ENCODE results near the gene AARS1. TPM values are rescaled to one million over a fixed set of nuclear protein-coding genes. Genes with fewer than 3 reads are reported as not detected.

AARS1 gene
- polyA plus RNA-seq, 1 of the 3 experiments (the other 2 are of a cell fraction): 70.5 TPM

- H3K27ac ChIP-seq (ENCODE audit: low read depth in 2 of 2, low read length in 1 of 2): no peak overlapping the region
- peaks cover 13% of the 10 kb centered on the region for H4K20me1 ChIP-seq (ENCODE audit: insufficient read depth)
- TF ChIP-seq EP300 (IDR thresholded peaks at IDR 0.05; ENCODE audit: borderline replicate concordance in 1 of 2, low read depth in 1 of 2, low read length in 1 of 2) (no peak), SMC3 (IDR thresholded peaks at IDR 0.05; ENCODE audit: low read depth, low read length) (no peak), NRF1 (IDR thresholded peaks at IDR 0.05; ENCODE audit: low read depth, low read length) (no peak), PBX3 (IDR thresholded peaks at IDR 0.05) (no peak)
- ChIA-PET POLR2A (no interaction called here), CTCF (interaction anchor here (2.3 to 10.1 kb wide), 4 partner anchors 8 to 31 kb away, joined by 8 to 76 read pairs (median 27); no protein-coding TSS in a partner anchor)
- no peak overlapping the region for H3K4me3 ChIP-seq (ENCODE audit: low read depth in 2 of 2, low read length in 1 of 2)
- no peak overlapping the region for H2AFZ ChIP-seq (ENCODE audit: low read depth)
- no peaks in the 10 kb centered on the region for H3K9me2 ChIP-seq
- H3K27me3 ChIP-seq (ENCODE audit: insufficient read depth): no peaks in the 10 kb centered on the region
- H3K9me3 ChIP-seq: no peaks in the 10 kb centered on the region
- H3F3A ChIP-seq (replicated peaks; ENCODE audit: insufficient read depth): peaks cover 21% of the 10 kb centered on the region
- DNase-seq: no peak
- over 99% methylated on average over 11 of the region's 12 CpGs for WGBS (ENCODE audit: low lambda C conversion rate)
- H3K4me1 ChIP-seq (ENCODE audit: control insufficient read depth in 1 of 2, insufficient read depth in 2 of 2, low read depth in 1 of 2, low read length in 1 of 2): peaks cover 0 to 3% of the 10 kb centered on the region in 2 experiments; a peak in 2 of 4 replicates
- H3K9ac ChIP-seq: no peak overlapping the region
- peaks cover 44 to 64% of the 10 kb centered on the region in 2 experiments for H3K36me3 ChIP-seq (replicated peaks in 1 of 2; ENCODE audit: control insufficient read depth in 1 of 2, insufficient read depth in 2 of 2, low read length in 1 of 2)
- no peak overlapping the region for H3K4me2 ChIP-seq
- H3K79me2 ChIP-seq (ENCODE audit: insufficient read depth): peaks cover 13% of the 10 kb centered on the region
These were observed 34.4 kb downstream of the AARS1 start for GRCh38 chr16:70254965-70255286.

- ChIA-PET CTCF (interaction anchor here (0.7 to 10.1 kb wide), 6 partner anchors 9 to 31 kb away, joined by 3 to 76 read pairs (median 10); no protein-coding TSS in a partner anchor), POLR2A (no interaction called here)
- Histone ChIP-seq H3F3A (replicated peaks; ENCODE audit: insufficient read depth) (peaks cover 21% of the 10 kb centered on the region), H3K4me2 (no peak overlapping the region), H3K36me3 (replicated peaks in 1 of 2; ENCODE audit: control insufficient read depth in 1 of 2, insufficient read depth in 2 of 2, low read length in 1 of 2) (peaks cover 47 to 63% of the 10 kb centered on the region in 2 experiments), H3K4me3 (ENCODE audit: low read depth in 2 of 2, low read length in 1 of 2) (no peak overlapping the region), H3K27me3 (ENCODE audit: insufficient read depth) (no peaks in the 10 kb centered on the region), H3K9ac (no peak overlapping the region), H3K9me3 (no peaks in the 10 kb centered on the region), H3K9me2 (no peaks in the 10 kb centered on the region), H3K27ac (ENCODE audit: low read depth in 2 of 2, low read length in 1 of 2) (no peak overlapping the region), H3K79me2 (ENCODE audit: insufficient read depth) (peaks cover 18% of the 10 kb centered on the region), H4K20me1 (ENCODE audit: insufficient read depth) (peaks cover 17% of the 10 kb centered on the region), H2AFZ (ENCODE audit: low read depth) (no peak overlapping the region), H3K4me1 (ENCODE audit: control insufficient read depth in 1 of 2, insufficient read depth in 2 of 2, low read depth in 1 of 2, low read length in 1 of 2) (peaks cover 0 to 7% of the 10 kb centered on the region in 2 experiments; a peak in 2 of 4 replicates)
- DNase-seq: no peak
- 94% methylated on average over 4 of the region's 9 CpGs for WGBS (ENCODE audit: low lambda C conversion rate)
- TF ChIP-seq GATA2 (CRISPR knock-in tag; IDR thresholded peaks at IDR 0.05) (no peak), CTCF (IDR thresholded peaks at IDR 0.05) (0 out of 2 replicates have a peak, but pooled peaks have one; percentile 4)
These were observed 34.9 kb downstream of the AARS1 start for GRCh38 chr16:70254180-70254964.

All from SK-N-SH (cell line).